ENCODE data around the gene AMPD2.
"Not testable (repeated sequence)": the region's sequence is repeated elsewhere in the genome, so short reads cannot be mapped to it uniquely, and the experiment has no call there.

Gene AMPD2

DNA sequence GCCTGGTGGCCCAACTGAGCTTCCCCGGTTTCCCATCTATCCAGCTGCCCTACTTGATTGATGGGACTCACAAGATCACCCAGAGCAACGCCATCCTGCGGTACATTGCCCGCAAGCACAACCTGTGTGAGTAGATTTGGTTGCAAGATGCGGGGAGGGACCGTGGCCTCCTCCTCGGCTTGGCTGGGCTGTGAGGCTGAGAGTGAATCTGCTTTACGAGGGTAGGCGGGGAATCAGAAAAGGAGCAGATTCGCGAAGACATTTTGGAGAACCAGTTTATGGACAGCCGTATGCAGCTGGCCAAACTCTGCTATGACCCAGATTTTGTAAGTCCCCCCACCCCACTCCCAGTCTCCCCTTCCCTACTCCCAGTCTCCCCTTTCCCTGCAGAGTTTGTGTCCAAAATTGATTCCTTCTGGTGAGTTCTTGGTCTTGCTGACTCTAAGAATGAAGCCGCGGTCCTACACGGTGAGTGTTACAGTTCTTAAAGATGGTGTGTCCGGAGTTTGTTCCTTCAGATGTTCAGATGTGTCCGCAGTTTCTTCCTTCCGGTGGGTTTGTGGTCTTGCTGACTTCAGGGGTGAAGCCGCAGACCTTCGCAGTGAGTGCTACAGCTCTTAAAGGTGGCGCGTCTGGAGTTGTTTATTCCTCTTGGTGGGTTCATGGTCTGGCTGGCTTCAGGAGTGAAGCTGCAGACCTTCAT is 49.8 kb downstream of the AMPD2 start:
- Histone ChIP-seq H4K20me1 (ENCODE audit: control insufficient read depth, insufficient read depth, low read depth, low read length) (no peaks in the 10 kb centered on the region), H3K36me3 (ENCODE audit: control insufficient read depth, low read length) (no peaks in the 10 kb centered on the region), H3K4me2 (ENCODE audit: low read length) (no peak overlapping the region), H3K4me3 (ENCODE audit: low read length) (no peak overlapping the region), H3K79me2 (ENCODE audit: control insufficient read depth, low read length) (no peaks in the 10 kb centered on the region), H3K9me2 (replicated peaks; ENCODE audit: control insufficient read depth, low read length) (no peaks in the 10 kb centered on the region), H3K27ac (ENCODE audit: low read depth, low read length) (no peak overlapping the region), H3K4me1 (ENCODE audit: control insufficient read depth, low read length) (peaks cover 4% of the 10 kb centered on the region; the same call in 1 of the 2 replicates), H3F3A (ENCODE audit: control insufficient read depth, insufficient read depth) (no peaks in the 10 kb centered on the region), H3K9me3 (ENCODE audit: control insufficient read depth, insufficient read depth, low read length) (no peaks in the 10 kb centered on the region), H3K27me3 (ENCODE audit: control insufficient read depth, low read length) (peaks cover 2% of the 10 kb centered on the region; the same call in 1 of the 2 replicates)
- TF ChIP-seq, protein P1, sequence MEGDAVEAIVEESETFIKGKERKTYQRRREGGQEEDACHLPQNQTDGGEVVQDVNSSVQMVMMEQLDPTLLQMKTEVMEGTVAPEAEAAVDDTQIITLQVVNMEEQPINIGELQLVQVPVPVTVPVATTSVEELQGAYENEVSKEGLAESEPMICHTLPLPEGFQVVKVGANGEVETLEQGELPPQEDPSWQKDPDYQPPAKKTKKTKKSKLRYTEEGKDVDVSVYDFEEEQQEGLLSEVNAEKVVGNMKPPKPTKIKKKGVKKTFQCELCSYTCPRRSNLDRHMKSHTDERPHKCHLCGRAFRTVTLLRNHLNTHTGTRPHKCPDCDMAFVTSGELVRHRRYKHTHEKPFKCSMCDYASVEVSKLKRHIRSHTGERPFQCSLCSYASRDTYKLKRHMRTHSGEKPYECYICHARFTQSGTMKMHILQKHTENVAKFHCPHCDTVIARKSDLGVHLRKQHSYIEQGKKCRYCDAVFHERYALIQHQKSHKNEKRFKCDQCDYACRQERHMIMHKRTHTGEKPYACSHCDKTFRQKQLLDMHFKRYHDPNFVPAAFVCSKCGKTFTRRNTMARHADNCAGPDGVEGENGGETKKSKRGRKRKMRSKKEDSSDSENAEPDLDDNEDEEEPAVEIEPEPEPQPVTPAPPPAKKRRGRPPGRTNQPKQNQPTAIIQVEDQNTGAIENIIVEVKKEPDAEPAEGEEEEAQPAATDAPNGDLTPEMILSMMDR (IDR thresholded peaks at IDR 0.05; ENCODE audit: low read depth, low read length, poor library complexity, severe bottlenecking): no peak
- TF ChIP-seq EZH2phosphoT487 (IDR thresholded peaks at IDR 0.05; ENCODE audit: borderline replicate concordance, low read length): no peak

DNA sequence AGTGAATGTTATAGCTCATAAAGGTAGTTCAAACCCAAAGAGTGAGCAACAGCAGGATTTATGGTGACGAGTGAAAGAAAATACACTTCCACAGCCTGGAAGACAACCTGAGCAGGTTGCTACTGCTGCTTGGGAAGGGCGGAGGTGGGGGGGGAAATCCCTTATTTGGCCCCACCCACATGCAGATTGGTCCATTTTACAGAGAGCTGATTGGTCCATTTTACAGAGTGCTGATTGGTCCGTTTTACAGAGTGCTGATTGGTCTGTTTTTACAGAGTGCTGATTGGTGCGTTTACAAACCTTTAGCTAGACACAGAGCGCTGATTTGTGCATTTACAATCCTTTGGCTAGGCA is 50.3 kb downstream of the AMPD2 start:
- not testable (repeated sequence) for H3K9me2 ChIP-seq (replicated peaks; ENCODE audit: control insufficient read depth, low read length); H3K4me2 ChIP-seq (ENCODE audit: low read length); H3K4me1 ChIP-seq (ENCODE audit: control insufficient read depth, low read length); H3K79me2 ChIP-seq (ENCODE audit: control insufficient read depth, low read length); H3K36me3 ChIP-seq (ENCODE audit: control insufficient read depth, low read length); H3K27ac ChIP-seq (ENCODE audit: low read depth, low read length); H3K9me3 ChIP-seq (ENCODE audit: control insufficient read depth, insufficient read depth, low read length); H3F3A ChIP-seq (ENCODE audit: control insufficient read depth, insufficient read depth); H4K20me1 ChIP-seq (ENCODE audit: control insufficient read depth, insufficient read depth, low read depth, low read length); H3K27me3 ChIP-seq (ENCODE audit: control insufficient read depth, low read length); H3K4me3 ChIP-seq (ENCODE audit: low read length)

DNA sequence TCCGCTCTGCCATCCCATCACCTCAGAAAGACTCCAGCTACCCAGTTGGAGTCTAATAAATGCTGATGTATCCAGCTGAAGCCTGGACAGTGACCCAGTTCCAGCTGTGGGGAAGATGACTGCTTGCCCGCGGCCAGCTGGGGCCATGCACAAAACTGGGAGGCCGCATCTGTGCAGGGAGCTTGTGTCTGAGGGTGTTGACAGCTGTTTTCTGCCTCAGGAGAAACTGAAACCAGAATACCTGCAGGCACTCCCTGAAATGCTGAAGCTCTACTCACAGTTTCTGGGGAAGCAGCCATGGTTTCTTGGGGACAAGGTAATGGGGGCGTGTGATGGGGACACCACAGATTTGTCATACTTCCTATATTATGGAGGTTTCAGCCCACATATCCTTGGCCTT is 51.4 kb downstream of the AMPD2 start:
- Histone ChIP-seq H3K27ac (ENCODE audit: low read depth, low read length) (no peak overlapping the region), H3K27me3 (ENCODE audit: control insufficient read depth, low read length) (peaks cover 2% of the 10 kb centered on the region; the same call in 1 of the 2 replicates)
- TF ChIP-seq, protein P1 (IDR thresholded peaks at IDR 0.05; ENCODE audit: low read depth, low read length, poor library complexity, severe bottlenecking): no peak
- no peak for TF ChIP-seq EZH2phosphoT487 (IDR thresholded peaks at IDR 0.05; ENCODE audit: borderline replicate concordance, low read length)

DNA sequence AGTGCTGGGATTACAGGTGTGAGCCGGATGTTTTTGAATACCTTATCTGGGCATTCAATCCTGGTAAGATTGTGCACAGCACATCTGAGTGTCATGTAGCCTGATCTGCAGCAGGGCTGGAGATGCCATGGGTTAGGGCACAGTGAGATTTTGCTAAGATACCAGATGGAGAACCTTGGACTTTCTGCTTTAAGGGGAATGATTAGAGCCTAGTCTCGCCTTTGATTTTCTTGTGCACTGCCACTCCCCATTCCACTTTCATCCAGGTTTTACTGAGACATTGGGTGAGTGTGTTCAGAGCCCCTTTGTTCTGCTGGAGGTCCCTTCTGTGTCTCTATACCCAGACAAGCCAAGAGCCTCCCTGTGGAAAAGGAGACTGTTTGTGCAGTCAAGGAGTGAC is 54.2 kb downstream of the AMPD2 start:
- H3K27me3 ChIP-seq (ENCODE audit: control insufficient read depth, low read length); H3K27ac ChIP-seq (ENCODE audit: low read depth, low read length); H3K4me3 ChIP-seq (ENCODE audit: low read length); H3K9me3 ChIP-seq (ENCODE audit: control insufficient read depth, insufficient read depth, low read length); H3K4me2 ChIP-seq (ENCODE audit: low read length); H3K79me2 ChIP-seq (ENCODE audit: control insufficient read depth, low read length); H3K9me2 ChIP-seq (replicated peaks; ENCODE audit: control insufficient read depth, low read length); H4K20me1 ChIP-seq (ENCODE audit: control insufficient read depth, insufficient read depth, low read depth, low read length); H3K36me3 ChIP-seq (ENCODE audit: control insufficient read depth, low read length); H3F3A ChIP-seq (ENCODE audit: control insufficient read depth, insufficient read depth); H3K4me1 ChIP-seq (ENCODE audit: control insufficient read depth, low read length): not testable (repeated sequence)

More for the DNA sequence above, 51.4 kb downstream of the AMPD2 start:
- H4K20me1 ChIP-seq (ENCODE audit: control insufficient read depth, insufficient read depth, low read depth, low read length): no peaks in the 10 kb centered on the region
- no peaks in the 10 kb centered on the region for H3K36me3 ChIP-seq (ENCODE audit: control insufficient read depth, low read length)
- H3K79me2 ChIP-seq (ENCODE audit: control insufficient read depth, low read length): no peaks in the 10 kb centered on the region
- H3K4me3 ChIP-seq (ENCODE audit: low read length): no peak overlapping the region
- H3K9me3 ChIP-seq (ENCODE audit: control insufficient read depth, insufficient read depth, low read length): no peaks in the 10 kb centered on the region
- H3K9me2 ChIP-seq (replicated peaks; ENCODE audit: control insufficient read depth, low read length): no peaks in the 10 kb centered on the region
- H3K4me2 ChIP-seq (ENCODE audit: low read length): no peak overlapping the region
- peaks cover 4% of the 10 kb centered on the region; the same call in 1 of the 2 replicates for H3K4me1 ChIP-seq (ENCODE audit: control insufficient read depth, low read length)
- no peaks in the 10 kb centered on the region for H3F3A ChIP-seq (ENCODE audit: control insufficient read depth, insufficient read depth)

DNA sequence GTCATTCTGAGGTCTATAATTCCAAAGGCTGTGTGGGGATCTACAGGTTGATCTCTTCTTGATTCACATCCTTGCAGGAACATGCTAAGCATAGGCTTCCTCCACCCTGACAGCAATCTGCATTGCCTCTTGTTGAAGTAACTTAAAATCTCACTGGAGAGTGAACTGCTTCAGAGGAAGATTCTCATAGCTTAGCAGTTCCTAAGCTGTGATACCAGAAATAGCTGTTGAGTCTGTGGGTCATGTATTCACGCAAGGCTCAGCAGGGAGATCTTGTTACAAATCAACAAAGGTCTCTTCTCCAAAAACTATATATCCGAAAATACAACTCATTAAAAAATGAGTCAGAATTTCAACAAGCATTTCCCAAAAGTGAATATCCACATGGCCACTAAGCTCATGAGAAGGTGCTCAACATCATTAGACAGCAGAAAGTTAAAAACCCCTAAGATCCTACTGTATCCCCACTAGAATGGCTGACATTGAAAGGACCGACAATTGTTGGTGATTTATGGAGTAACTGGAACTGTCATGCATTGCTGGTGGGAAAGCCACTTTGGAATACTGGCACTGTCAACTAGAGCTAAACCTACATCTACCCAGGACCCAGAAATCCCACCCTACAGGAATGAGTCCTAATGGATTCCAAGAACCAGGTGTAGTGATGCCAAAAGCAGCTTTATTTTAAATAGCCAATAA is 57.2 kb downstream of the AMPD2 start:
- H3F3A ChIP-seq (ENCODE audit: control insufficient read depth, insufficient read depth); H3K27ac ChIP-seq (ENCODE audit: low read depth, low read length); H3K36me3 ChIP-seq (ENCODE audit: control insufficient read depth, low read length): not testable (repeated sequence)

More for the DNA sequence above, 57.2 kb downstream of the AMPD2 start:
- not testable (repeated sequence) for H3K27me3 ChIP-seq (ENCODE audit: control insufficient read depth, low read length); H4K20me1 ChIP-seq (ENCODE audit: control insufficient read depth, insufficient read depth, low read depth, low read length); H3K4me2 ChIP-seq (ENCODE audit: low read length); H3K9me3 ChIP-seq (ENCODE audit: control insufficient read depth, insufficient read depth, low read length); H3K4me1 ChIP-seq (ENCODE audit: control insufficient read depth, low read length); H3K79me2 ChIP-seq (ENCODE audit: control insufficient read depth, low read length); H3K9me2 ChIP-seq (replicated peaks; ENCODE audit: control insufficient read depth, low read length); H3K4me3 ChIP-seq (ENCODE audit: low read length)

All from DOHH2 (cell line).